WTC11 (cell line): ENCODE results near the gene MXRA7. TPM values are rescaled to one million over a fixed set of nuclear protein-coding genes. Genes with fewer than 3 reads are reported as not detected.

Experiments used
- ATAC-seq: fragments of 200-7000 bp; cut with Tn5 transposase; 2 replicates; pipeline ENCODE4 v1.10.0; 2021; ENCODE audit warnings: mild to moderate bottlenecking, moderate library complexity
- CTCF ChIA-PET: fragments of 300-600 bp; sonication (Branson Sonifier 250); formaldehyde crosslinking; loops from one replicate; lab custom pipeline; 2021; ENCODE audit warnings: antibody characterized with exemption; lab: Charles Lee
- POLR2A ChIA-PET: fragments of 350-600 bp; sonication (Branson Sonifier 250); formaldehyde crosslinking; loops from one replicate; lab custom pipeline; 2021; ENCODE audit warnings: antibody characterized with exemption; lab: Charles Lee
- DNase-seq: peaks from one replicate; pipeline ENCODE4 v3.0.0; 2021; ENCODE audit warnings: low spot score
- H3K27ac Mint-ChIP-seq: 2 replicates; pipeline ENCODE4 v1.8.0; 2021; ENCODE audit warnings: mixed read lengths
- H3K27me3 Mint-ChIP-seq: 2 replicates; pipeline ENCODE4 v1.8.0; 2021; ENCODE audit warnings: low read depth, mild to moderate bottlenecking, moderate library complexity, mixed read lengths
- H3K36me3 Mint-ChIP-seq: 2 replicates; pipeline ENCODE4 v1.8.0; 2021; ENCODE audit warnings: mixed read lengths
- H3K4me1 Mint-ChIP-seq: 2 replicates; pipeline ENCODE4 v1.8.0; 2022; ENCODE audit warnings: mixed read lengths
- H3K4me3 Mint-ChIP-seq: 2 replicates; pipeline ENCODE4 v1.8.0; 2021; ENCODE audit warnings: mild to moderate bottlenecking, moderate library complexity, mixed read lengths
- H3K9me3 Mint-ChIP-seq: 2 replicates; pipeline ENCODE4 v1.8.0; 2021; ENCODE audit warnings: mixed read lengths
- CREB1 ChIP-seq: sonication (generic); formaldehyde crosslinking; IDR thresholded peaks from 2 replicates; pipeline ENCODE4 v1.8.0; 2023; ENCODE audit warnings: mild to moderate bottlenecking, missing genetic modification reagents
- GABPB1 ChIP-seq: sonication (generic); formaldehyde crosslinking; IDR thresholded peaks from 2 replicates; pipeline ENCODE4 v1.8.1; 2023; ENCODE audit warnings: mild to moderate bottlenecking, missing genetic modification reagents
- GRHL2 ChIP-seq: fragments of 250-450 bp; sonication (Bioruptor Pico); IDR thresholded peaks from 2 replicates; pipeline ENCODE4 v1.8.0; 2022; ENCODE audit warnings: mild to moderate bottlenecking, moderate library complexity; ENCODE audit not compliant: insufficient replicate concordance, severe bottlenecking
- IRF2 ChIP-seq: sonication (generic); formaldehyde crosslinking; IDR thresholded peaks from 2 replicates; pipeline ENCODE4 v1.8.0; 2022; ENCODE audit warnings: low read depth, missing genetic modification reagents, borderline replicate concordance
- KAT7 ChIP-seq: sonication (generic); formaldehyde crosslinking; IDR thresholded peaks from 2 replicates; pipeline ENCODE4 v1.8.1; 2023; ENCODE audit warnings: missing genetic modification reagents, mild to moderate bottlenecking, borderline replicate concordance
- MXD4 ChIP-seq: fragments of 250-450 bp; sonication (Bioruptor Pico); IDR thresholded peaks from 2 replicates; pipeline ENCODE4 v1.8.0; 2021; ENCODE audit warnings: mild to moderate bottlenecking, moderate library complexity, borderline replicate concordance
- NFYB ChIP-seq: sonication (generic); formaldehyde crosslinking; conservative IDR thresholded peaks from 2 replicates; pipeline ENCODE4 v1.8.0; 2022; ENCODE audit warnings: low read depth, missing genetic modification reagents
- NR2C2 ChIP-seq: sonication (generic); formaldehyde crosslinking; IDR thresholded peaks from 2 replicates; pipeline ENCODE4 v1.8.0; 2022; ENCODE audit warnings: mild to moderate bottlenecking, missing genetic modification reagents
- NR3C1 ChIP-seq: sonication (generic); formaldehyde crosslinking; conservative IDR thresholded peaks from 2 replicates; pipeline ENCODE4 v1.8.1; 2023; ENCODE audit warnings: low read depth, mild to moderate bottlenecking, missing genetic modification reagents
- PREB ChIP-seq: sonication (generic); formaldehyde crosslinking; IDR thresholded peaks from 2 replicates; pipeline ENCODE4 v1.8.1; 2022; ENCODE audit warnings: mild to moderate bottlenecking, missing genetic modification reagents, moderate library complexity, borderline replicate concordance
- TCF7 ChIP-seq: sonication (generic); formaldehyde crosslinking; IDR thresholded peaks from 2 replicates; pipeline ENCODE4 v1.8.0; 2022; ENCODE audit warnings: mild to moderate bottlenecking, low read depth, missing genetic modification reagents, moderate library complexity
- TP53 ChIP-seq: sonication (generic); formaldehyde crosslinking; IDR thresholded peaks from 2 replicates; pipeline ENCODE4 v1.8.1; 2023; ENCODE audit warnings: mild to moderate bottlenecking, missing genetic modification reagents
- ZBTB21 ChIP-seq: sonication (generic); formaldehyde crosslinking; IDR thresholded peaks from 2 replicates; pipeline ENCODE4 v1.8.1; 2023; ENCODE audit warnings: mild to moderate bottlenecking, missing genetic modification reagents, borderline replicate concordance
- ZNF121 ChIP-seq: sonication (generic); formaldehyde crosslinking; IDR thresholded peaks from 2 replicates; pipeline ENCODE4 v1.8.0; 2023; ENCODE audit warnings: missing genetic modification reagents
- ZNF138 ChIP-seq: sonication (generic); formaldehyde crosslinking; conservative IDR thresholded peaks from 2 replicates; pipeline ENCODE4 v1.8.1; 2022; ENCODE audit warnings: mild to moderate bottlenecking, moderate library complexity, missing genetic modification reagents
- ZNF263 ChIP-seq: sonication (generic); formaldehyde crosslinking; IDR thresholded peaks from 2 replicates; pipeline ENCODE4 v1.8.1; 2022; ENCODE audit warnings: low read depth, mild to moderate bottlenecking, moderate library complexity, missing genetic modification reagents
- ZNF423 ChIP-seq: fragments of 250-450 bp; sonication (Bioruptor Pico); IDR thresholded peaks from 2 replicates; pipeline ENCODE4 v2.1.2; 2022; ENCODE audit warnings: mild to moderate bottlenecking, moderate library complexity
- ZNF671 ChIP-seq: fragments of 250-450 bp; sonication (Bioruptor Pico); IDR thresholded peaks from 2 replicates; pipeline ENCODE4 v1.8.0; 2021; ENCODE audit warnings: mild to moderate bottlenecking
- total RNA-seq: library from RNA; stranded (reverse); gene quantifications from 3 replicates; pipeline ENCODE4 v1.2.3, GENCODE V29; 2021
- TF ChIP-seq, protein P1 (sequence below): sonication (generic); formaldehyde crosslinking; IDR thresholded peaks from 2 replicates; pipeline ENCODE4 v1.8.1; 2023; ENCODE audit warnings: mild to moderate bottlenecking, missing genetic modification reagents, moderate library complexity
- TF ChIP-seq, protein P2 (sequence below): sonication (generic); formaldehyde crosslinking; IDR thresholded peaks from 2 replicates; pipeline ENCODE4 v1.8.0; 2022; ENCODE audit warnings: mild to moderate bottlenecking, missing genetic modification reagents
- TF ChIP-seq, protein P3 (sequence below): sonication (generic); formaldehyde crosslinking; IDR thresholded peaks from 2 replicates; pipeline ENCODE4 v1.8.0; 2023; ENCODE audit warnings: mild to moderate bottlenecking, missing genetic modification reagents
- TF ChIP-seq, protein P4 (sequence below): sonication (generic); formaldehyde crosslinking; IDR thresholded peaks from 2 replicates; pipeline ENCODE4 v1.8.0; 2023; ENCODE audit warnings: missing genetic modification reagents, mild to moderate bottlenecking, borderline replicate concordance

Gene MXRA7
- total RNA-seq, 1 experiment from 2014 or later, result 46.5 TPM

DNA sequence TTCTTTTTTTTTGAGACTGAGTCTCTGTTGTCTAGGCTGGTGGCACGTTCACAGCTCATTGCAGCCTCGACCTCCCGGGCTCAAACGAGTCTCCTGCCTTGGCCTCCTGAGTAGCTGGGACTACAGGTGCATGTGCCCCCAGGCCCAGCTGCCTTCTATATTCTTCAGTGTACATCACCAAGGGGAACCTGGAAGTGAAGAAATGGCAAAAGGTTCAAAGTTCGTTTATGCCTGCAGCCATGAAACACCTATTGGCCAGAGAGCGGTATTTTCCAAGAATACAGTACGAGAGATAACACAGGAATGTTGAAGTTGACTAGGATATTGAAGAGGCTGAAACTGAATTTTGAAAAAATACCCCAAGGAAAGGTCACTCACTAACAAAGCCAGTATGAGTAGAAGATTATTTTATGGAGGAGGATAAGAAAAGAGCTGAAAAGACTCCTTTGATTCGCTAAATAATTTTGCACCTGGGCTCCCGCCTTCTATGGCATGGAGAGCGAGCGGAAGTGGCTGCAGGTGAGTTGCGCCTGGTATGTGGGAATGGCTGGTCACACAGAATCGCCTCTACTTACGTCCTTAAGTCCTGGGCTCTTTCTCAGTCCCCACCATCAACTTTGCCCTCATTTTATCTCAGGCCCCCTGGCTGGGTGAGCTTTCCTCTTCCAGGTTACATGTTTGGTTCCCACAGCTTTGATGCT lies 77.0 kb downstream of the MXRA7 start:
- Mint-ChIP-seq H3K27me3 (no peaks in the 10 kb centered on the region), H3K9me3 (no peaks in the 10 kb centered on the region), H3K4me1 (peaks cover 28% of the 10 kb centered on the region), H3K4me3 (no peak overlapping the region), H3K36me3 (no peaks in the 10 kb centered on the region), H3K27ac (no peak overlapping the region; the same call in 1 of the 2 replicates)
- ChIA-PET CTCF (interaction anchor here (0.8 to 5.2 kb wide), 4 partner anchors 10 to 111 kb away, joined by 3 to 21 read pairs (median 4); no protein-coding TSS in a partner anchor), POLR2A (no interaction called here)
- TF ChIP-seq ZNF423 (CRISPR knock-in tag) (no peak), GABPB1 (no peak), CREB1 (CRISPR knock-in tag) (no peak), GRHL2 (CRISPR knock-in tag) (no peak), MXD4 (CRISPR knock-in tag) (no peak), NR2C2 (no peak), ZBTB21 (CRISPR knock-in tag) (no peak)
- TF ChIP-seq, protein P1, sequence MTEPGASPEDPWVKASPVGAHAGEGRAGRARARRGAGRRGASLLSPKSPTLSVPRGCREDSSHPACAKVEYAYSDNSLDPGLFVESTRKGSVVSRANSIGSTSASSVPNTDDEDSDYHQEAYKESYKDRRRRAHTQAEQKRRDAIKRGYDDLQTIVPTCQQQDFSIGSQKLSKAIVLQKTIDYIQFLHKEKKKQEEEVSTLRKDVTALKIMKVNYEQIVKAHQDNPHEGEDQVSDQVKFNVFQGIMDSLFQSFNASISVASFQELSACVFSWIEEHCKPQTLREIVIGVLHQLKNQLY (CRISPR knock-in tag), result no peak
- TF ChIP-seq, protein P2, sequence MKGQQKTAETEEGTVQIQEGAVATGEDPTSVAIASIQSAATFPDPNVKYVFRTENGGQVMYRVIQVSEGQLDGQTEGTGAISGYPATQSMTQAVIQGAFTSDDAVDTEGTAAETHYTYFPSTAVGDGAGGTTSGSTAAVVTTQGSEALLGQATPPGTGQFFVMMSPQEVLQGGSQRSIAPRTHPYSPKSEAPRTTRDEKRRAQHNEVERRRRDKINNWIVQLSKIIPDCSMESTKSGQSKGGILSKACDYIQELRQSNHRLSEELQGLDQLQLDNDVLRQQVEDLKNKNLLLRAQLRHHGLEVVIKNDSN, result no peak
- TF ChIP-seq, protein P3, sequence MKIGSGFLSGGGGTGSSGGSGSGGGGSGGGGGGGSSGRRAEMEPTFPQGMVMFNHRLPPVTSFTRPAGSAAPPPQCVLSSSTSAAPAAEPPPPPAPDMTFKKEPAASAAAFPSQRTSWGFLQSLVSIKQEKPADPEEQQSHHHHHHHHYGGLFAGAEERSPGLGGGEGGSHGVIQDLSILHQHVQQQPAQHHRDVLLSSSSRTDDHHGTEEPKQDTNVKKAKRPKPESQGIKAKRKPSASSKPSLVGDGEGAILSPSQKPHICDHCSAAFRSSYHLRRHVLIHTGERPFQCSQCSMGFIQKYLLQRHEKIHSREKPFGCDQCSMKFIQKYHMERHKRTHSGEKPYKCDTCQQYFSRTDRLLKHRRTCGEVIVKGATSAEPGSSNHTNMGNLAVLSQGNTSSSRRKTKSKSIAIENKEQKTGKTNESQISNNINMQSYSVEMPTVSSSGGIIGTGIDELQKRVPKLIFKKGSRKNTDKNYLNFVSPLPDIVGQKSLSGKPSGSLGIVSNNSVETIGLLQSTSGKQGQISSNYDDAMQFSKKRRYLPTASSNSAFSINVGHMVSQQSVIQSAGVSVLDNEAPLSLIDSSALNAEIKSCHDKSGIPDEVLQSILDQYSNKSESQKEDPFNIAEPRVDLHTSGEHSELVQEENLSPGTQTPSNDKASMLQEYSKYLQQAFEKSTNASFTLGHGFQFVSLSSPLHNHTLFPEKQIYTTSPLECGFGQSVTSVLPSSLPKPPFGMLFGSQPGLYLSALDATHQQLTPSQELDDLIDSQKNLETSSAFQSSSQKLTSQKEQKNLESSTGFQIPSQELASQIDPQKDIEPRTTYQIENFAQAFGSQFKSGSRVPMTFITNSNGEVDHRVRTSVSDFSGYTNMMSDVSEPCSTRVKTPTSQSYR, result no peak
- TF ChIP-seq, protein P4, sequence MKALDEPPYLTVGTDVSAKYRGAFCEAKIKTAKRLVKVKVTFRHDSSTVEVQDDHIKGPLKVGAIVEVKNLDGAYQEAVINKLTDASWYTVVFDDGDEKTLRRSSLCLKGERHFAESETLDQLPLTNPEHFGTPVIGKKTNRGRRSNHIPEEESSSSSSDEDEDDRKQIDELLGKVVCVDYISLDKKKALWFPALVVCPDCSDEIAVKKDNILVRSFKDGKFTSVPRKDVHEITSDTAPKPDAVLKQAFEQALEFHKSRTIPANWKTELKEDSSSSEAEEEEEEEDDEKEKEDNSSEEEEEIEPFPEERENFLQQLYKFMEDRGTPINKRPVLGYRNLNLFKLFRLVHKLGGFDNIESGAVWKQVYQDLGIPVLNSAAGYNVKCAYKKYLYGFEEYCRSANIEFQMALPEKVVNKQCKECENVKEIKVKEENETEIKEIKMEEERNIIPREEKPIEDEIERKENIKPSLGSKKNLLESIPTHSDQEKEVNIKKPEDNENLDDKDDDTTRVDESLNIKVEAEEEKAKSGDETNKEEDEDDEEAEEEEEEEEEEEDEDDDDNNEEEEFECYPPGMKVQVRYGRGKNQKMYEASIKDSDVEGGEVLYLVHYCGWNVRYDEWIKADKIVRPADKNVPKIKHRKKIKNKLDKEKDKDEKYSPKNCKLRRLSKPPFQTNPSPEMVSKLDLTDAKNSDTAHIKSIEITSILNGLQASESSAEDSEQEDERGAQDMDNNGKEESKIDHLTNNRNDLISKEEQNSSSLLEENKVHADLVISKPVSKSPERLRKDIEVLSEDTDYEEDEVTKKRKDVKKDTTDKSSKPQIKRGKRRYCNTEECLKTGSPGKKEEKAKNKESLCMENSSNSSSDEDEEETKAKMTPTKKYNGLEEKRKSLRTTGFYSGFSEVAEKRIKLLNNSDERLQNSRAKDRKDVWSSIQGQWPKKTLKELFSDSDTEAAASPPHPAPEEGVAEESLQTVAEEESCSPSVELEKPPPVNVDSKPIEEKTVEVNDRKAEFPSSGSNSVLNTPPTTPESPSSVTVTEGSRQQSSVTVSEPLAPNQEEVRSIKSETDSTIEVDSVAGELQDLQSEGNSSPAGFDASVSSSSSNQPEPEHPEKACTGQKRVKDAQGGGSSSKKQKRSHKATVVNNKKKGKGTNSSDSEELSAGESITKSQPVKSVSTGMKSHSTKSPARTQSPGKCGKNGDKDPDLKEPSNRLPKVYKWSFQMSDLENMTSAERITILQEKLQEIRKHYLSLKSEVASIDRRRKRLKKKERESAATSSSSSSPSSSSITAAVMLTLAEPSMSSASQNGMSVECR (CRISPR knock-in tag), result no peak
- no peak for ATAC-seq
- DNase-seq, result no peak

DNA sequence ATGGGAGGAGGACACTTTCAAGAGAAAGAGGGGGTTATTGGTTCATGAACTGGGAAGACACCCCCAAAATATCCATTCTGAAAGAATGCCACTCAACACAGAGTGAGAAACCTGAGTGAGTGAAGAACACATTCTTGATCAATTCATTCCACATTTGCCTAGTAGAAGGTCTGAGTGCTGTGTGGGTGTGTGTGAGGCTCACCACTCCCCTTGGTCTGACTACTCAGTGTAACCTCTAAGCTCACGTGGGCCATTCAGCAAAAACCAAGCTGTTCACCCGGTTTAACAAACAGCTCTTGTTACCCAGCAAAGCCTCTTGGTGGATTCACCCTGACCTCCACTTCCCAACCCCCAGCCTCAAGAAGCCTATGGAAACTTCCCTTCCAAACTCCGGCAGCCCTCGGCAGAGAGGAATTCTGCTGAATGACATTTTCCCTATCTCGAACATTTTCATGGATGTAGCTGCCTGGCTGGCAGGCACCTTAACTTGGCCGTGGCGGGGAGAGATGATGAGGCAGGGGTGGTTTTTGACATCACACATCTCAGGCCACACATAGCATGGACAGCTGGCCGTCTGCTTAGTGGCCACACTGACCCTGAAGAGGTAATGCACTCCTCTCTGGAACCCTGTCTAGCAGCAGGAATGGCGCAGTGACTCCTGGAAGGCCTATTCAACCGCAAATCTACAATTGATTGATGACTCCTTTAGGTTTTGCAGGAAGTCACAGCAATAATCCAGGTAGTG lies 78.8 kb downstream of the MXRA7 start:
- Mint-ChIP-seq H3K27me3 (no peaks in the 10 kb centered on the region), H3K4me3 (no peak overlapping the region), H3K27ac (no peak overlapping the region), H3K9me3 (no peaks in the 10 kb centered on the region), H3K4me1 (peaks cover 28% of the 10 kb centered on the region), H3K36me3 (no peaks in the 10 kb centered on the region)
- CTCF ChIA-PET, result interaction anchor here (0.6 to 5.2 kb wide), 5 partner anchors 9 to 109 kb away, joined by 3 to 21 read pairs (median 4); no protein-coding TSS in a partner anchor
- TF ChIP-seq GABPB1 (no peak), TCF7 (CRISPR knock-in tag) (no peak), ZNF121 (no peak), ZNF263 (CRISPR knock-in tag) (no peak), NR3C1 (CRISPR knock-in tag) (no peak), IRF2 (CRISPR knock-in tag) (no peak), TP53 (CRISPR knock-in tag) (no peak), ZNF671 (CRISPR knock-in tag) (no peak), PREB (CRISPR knock-in tag) (no peak), KAT7 (CRISPR knock-in tag) (no peak), ZNF138 (CRISPR knock-in tag) (no peak), NFYB (CRISPR knock-in tag) (no peak)
- TF ChIP-seq, protein P1 (CRISPR knock-in tag), result no peak
- POLR2A ChIA-PET, result interaction anchor here (0.6 kb wide), 1 partner anchor 40 kb away, joined by 3 read pairs; no protein-coding TSS in a partner anchor
- no peak for DNase-seq
- ATAC-seq, result no peak
